Fibroblast of skin of right biceps (primary cell): ENCODE results near the gene LASP1NB.

ENCODE experiments used
- DNase-seq: peaks from one replicate; pipeline ENCODE4 v3.0.0-alpha.2; 2013

LASP1NB gene

DNA sequence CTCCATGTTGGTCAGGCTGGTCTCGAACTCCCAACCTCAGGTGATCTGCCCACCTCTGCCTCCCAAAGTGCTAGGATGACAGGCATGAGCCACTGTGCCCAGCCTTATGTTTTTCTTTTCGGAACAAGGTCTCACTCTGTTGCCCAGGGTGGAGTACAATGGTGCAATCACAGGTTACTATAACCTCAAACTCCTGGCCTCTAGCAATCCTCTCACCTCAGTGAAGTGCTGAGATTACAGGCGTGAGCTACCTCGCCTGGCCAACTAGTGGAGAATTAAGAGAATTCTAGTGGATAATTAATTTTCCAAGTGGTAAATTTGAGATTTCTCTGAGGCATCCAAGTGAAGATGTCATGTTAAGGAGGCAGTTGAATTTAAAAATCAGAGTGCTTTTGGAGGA lies 44.7 kb downstream of the LASP1NB start:
- DNase-seq, result no peak

DNA sequence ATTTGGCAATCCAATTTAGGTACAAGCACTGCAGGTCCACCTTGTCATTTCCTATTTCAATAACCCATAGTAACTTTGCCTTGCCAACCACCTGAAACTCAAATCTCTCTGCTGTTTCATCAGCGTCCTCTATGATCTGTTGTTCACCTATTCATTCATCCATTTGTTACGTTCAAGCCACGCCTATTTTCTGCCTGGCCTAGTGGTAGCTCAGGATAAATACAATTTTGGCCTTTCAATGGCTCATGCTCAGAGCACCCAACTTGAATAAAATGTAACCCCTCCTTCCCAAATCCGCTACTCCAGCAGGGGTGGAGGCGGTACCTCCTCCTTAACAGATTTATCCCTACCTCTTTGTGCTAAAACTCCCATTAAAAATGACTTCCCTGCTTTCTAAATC lies 45.4 kb downstream of the LASP1NB start:
- DNase-seq, result no peak

DNA sequence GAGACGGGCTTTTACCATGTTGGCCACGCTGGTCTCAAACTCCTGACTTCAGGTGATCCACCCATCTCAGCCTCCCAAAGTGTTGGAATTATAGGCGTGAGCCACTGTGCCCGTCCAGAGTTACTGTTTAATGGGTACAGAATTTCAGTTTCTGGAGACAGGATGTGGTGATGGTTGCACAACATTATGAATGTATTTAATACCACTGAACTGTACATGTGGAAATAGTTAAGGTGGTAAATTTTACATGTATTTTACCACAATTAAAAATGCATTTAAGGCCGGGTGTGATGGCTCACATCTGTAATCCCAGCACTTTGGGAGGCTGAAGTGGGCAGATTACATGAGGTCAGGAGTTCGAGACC lies 50.8 kb downstream of the LASP1NB start:
- DNase-seq, result peak; percentile 63

GRCh38 chr17:38978180-38978579 lies 52.8 kb downstream of the LASP1NB start:
- no peak for DNase-seq
